ENCODE results near the gene RBM19.

RBM19 gene

DNA sequence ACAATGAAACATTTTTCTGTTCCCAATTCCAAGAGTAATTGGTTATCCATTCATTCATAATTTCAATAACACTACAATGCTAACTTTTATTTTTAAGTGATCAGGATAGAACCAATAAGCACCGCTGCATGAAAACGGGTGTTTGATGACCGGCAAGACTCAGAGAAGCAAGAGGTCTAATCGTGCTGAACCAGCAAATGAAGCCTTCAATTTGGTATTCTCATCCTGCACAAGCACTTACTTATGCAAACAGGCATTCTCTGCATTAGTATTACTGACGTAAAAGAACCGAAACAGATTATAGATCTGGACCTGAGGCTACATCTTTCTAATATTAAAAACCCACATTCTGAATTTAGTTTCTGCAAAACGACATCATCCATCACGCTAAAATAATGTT lies 67.7 kb downstream of the RBM19 start:
- DNase-seq (ENCODE audit: low spot score) = no peak
- TF ChIP-seq, protein P1, sequence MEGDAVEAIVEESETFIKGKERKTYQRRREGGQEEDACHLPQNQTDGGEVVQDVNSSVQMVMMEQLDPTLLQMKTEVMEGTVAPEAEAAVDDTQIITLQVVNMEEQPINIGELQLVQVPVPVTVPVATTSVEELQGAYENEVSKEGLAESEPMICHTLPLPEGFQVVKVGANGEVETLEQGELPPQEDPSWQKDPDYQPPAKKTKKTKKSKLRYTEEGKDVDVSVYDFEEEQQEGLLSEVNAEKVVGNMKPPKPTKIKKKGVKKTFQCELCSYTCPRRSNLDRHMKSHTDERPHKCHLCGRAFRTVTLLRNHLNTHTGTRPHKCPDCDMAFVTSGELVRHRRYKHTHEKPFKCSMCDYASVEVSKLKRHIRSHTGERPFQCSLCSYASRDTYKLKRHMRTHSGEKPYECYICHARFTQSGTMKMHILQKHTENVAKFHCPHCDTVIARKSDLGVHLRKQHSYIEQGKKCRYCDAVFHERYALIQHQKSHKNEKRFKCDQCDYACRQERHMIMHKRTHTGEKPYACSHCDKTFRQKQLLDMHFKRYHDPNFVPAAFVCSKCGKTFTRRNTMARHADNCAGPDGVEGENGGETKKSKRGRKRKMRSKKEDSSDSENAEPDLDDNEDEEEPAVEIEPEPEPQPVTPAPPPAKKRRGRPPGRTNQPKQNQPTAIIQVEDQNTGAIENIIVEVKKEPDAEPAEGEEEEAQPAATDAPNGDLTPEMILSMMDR (IDR thresholded peaks at IDR 0.05; ENCODE audit: extremely low read depth, missing control alignments) = no peak

DNA sequence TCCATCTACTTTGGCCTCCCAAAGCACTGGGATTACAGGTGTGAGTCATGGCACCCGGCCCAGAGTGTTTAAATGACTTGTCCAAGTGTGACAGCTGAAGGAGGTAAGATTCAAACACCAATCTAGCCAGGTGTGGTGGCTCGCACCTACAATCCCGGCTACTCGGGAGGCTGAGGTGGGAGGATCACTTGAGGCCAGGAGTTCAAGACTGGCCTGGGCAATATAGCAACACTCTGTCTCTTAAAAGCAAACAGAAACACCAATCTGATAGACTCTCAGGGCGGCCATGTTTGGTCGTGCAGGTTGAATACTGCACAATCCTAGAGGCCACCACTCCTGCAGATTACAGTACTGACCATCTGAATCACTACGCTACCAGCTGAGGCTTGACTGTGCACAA lies 68.7 kb downstream of the RBM19 start:
- TF ChIP-seq, protein P1 (IDR thresholded peaks at IDR 0.05; ENCODE audit: extremely low read depth, missing control alignments) = no peak
- DNase-seq (ENCODE audit: low spot score) = no peak

DNA sequence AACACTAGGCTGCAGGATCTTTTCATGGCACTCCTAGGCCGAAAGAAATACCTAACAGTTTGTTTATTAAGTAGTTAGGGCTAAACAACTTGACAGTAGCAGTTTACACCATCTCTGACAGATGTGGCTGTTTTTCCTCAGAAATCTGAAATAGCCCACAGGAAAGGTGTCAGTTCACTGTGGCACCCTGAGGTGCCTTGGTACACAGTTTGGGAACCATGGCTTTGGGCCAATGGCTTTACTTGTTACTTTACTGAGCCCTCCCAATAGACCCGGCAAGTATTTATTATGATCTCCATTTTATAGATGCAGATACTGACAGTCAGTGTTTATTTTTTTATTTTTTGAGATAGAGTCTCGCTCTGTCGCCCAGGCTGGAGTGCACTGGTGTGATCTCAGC lies 69.3 kb downstream of the RBM19 start:
- DNase-seq (ENCODE audit: low spot score) = no peak
- TF ChIP-seq, protein P1 (IDR thresholded peaks at IDR 0.05; ENCODE audit: extremely low read depth, missing control alignments) = no peak

DNA sequence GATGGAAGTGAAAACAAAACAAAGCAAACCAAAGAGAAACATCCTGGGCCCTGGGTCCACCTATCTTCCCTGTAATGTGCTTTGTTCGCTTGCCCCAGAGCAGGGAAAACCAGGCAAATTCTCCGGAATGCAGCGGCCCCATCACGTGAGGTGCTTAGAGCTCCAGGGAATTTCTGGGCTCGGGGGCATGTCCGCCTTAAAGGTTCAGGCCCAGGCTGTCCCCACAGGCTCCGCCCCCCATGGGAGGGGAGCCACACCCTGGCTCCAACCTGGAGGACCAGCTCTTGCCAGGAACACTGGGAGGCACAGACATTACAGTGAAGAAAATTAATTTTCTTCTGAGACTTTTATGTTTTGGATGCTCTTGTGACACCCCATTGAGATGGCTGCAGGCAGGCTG lies 69.9 kb downstream of the RBM19 start:
- DNase-seq (ENCODE audit: low spot score) = no peak
- TF ChIP-seq, protein P1 (IDR thresholded peaks at IDR 0.05; ENCODE audit: extremely low read depth, missing control alignments) = no peak

DNA sequence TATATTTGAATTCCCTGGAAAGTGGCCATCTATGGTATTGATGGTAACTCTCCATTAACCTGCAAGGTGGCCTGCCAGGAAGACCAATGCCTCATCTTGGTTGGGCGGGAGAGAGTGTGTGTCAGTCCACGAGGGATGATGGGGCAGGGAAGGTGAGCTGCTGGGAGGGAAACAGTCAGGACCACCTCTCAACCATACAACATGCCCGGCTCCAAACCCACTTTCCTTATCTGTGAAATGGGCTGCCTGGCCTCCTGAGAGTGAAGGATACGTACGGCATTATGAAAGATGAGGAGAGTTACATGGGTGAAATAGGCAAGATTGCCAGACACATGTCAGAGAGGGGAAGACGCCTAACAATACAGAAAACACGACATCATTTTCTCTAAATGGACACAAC lies 70.9 kb downstream of the RBM19 start:
- no peak for DNase-seq (ENCODE audit: low spot score)
- TF ChIP-seq, protein P1 (IDR thresholded peaks at IDR 0.05; ENCODE audit: extremely low read depth, missing control alignments) = no peak

DNA sequence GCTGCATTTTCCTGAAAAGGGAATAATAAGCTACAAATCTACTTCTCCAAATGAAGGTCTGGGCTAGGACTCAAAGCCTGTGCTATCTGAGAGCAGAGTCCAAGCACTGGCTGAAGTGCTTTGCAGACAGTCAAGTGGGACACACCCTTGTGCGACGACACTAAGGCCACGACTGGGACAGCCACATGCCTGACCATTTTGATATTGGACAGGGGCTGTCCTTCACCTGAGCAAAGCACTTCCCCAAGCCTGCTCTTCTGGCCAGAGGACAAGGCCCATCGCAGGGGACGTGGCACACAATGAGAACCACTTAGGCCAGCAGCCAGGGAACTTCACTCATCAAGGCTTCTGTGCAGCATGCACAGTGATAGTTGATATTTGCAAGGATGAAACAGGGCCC lies 71.4 kb downstream of the RBM19 start:
- no peak for DNase-seq (ENCODE audit: low spot score)
- TF ChIP-seq, protein P1 (IDR thresholded peaks at IDR 0.05; ENCODE audit: extremely low read depth, missing control alignments) = no peak

DNA sequence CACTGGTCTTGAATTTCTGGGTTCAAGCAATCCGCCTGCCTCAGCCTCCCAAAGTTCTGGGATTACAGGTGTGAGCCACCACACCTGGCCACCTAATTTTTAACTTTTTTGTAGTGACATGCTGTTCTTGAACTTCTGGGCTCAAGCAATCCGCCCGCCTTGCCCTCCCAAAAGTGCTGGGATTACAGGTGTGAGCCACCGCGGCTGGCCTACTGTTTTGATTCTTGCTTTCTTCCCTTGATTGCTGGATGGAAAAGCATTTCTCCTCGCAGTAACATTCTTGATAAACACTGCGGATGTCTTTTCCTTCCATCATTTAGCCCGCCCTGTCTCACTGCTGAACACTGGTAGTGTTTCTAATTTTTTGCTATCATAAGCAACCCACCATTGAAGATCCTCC lies 72.9 kb downstream of the RBM19 start:
- TF ChIP-seq, protein P1 (IDR thresholded peaks at IDR 0.05; ENCODE audit: extremely low read depth, missing control alignments) = no peak
- no peak for DNase-seq (ENCODE audit: low spot score)

All from GM20000 (cell line).